GM12865 (cell line): ENCODE measurements around the gene KATNBL1.
"Not testable (repeated sequence)": the region's sequence is repeated elsewhere in the genome, so short reads cannot be mapped to it uniquely, and the experiment has no call there.

Source experiments
- DNase-seq: peaks from one replicate; pipeline ENCODE4 v3.0.0; 2010; ENCODE audit warnings: low read depth
- H3K4me3 ChIP-seq: 2 replicates; pipeline ENCODE4 v1.5.1; 2011; ENCODE audit warnings: mild to moderate bottlenecking, low read depth, low read length, control low read depth
- TF ChIP-seq, protein P1 (sequence below): IDR thresholded peaks from 2 replicates; pipeline ENCODE4 v1.5.1; 2011; ENCODE audit warnings: low read length, control low read depth, low read depth, inconsistent platforms; ENCODE audit not compliant: insufficient read depth; ENCODE audit errors: missing control alignments

The KATNBL1 gene

DNA sequence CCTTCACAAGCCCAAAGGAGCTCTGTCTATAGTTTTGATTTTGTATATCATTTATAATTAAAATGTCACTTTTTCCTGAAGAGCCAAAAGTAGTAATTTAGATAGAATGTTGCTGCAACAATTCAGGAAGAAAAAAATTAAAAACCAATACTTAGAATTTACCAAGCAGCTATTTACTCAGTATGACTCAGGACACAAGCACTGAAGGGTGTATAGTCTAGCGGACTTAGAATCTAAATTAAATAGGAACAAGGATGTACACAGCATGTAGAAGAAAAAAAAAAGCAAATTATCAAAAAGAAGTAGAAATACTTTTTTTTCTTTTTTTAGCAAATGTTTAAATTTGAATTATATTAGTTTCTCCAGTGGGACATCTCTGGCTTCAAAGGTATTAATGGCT lies 76.4 kb downstream of the KATNBL1 start:
- TF ChIP-seq, protein P1, sequence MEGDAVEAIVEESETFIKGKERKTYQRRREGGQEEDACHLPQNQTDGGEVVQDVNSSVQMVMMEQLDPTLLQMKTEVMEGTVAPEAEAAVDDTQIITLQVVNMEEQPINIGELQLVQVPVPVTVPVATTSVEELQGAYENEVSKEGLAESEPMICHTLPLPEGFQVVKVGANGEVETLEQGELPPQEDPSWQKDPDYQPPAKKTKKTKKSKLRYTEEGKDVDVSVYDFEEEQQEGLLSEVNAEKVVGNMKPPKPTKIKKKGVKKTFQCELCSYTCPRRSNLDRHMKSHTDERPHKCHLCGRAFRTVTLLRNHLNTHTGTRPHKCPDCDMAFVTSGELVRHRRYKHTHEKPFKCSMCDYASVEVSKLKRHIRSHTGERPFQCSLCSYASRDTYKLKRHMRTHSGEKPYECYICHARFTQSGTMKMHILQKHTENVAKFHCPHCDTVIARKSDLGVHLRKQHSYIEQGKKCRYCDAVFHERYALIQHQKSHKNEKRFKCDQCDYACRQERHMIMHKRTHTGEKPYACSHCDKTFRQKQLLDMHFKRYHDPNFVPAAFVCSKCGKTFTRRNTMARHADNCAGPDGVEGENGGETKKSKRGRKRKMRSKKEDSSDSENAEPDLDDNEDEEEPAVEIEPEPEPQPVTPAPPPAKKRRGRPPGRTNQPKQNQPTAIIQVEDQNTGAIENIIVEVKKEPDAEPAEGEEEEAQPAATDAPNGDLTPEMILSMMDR: no peak
- DNase-seq: no peak

DNA sequence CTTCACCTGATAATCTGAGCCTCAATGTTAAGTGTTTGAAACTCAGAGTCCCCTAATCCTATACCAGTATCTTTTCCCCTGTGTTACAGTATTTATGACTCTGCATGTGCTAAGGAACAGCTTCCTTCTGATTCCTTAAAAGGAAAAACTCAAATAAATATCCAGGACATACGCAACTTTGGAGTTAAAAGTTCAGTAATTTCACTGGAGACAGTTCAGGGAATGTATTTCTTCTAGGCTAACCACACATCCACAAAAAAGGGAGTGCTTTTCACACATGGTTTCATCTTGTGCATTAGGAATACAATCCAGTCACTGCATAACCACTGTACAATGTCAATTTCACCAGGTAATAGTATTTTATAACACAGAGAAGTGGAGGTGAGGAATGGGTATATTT lies 77.0 kb downstream of the KATNBL1 start:
- no peak for DNase-seq
- H3K4me3 ChIP-seq: no peak overlapping the region
- TF ChIP-seq, protein P1: no peak

More for the DNA sequence above, 76.4 kb downstream of the KATNBL1 start:
- H3K4me3 ChIP-seq: no peak overlapping the region

DNA sequence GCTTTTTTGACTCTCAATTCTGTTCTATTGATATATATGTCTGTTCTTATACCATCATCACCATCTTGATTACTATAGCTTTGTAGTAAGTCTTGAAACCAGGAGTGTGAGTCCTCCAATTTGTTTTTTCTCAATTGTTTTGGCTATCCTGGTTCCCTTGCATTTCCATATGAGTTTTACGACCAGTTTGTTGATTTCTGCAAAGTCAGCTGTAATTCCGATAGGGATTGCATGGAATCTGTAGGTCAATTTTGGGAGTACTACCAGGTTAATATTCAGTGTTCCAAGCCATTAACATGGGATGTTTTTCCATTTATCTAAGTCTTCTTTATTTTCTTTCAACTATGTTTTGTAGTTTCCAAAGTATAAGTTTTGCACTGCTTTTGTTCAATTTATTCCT lies 81.0 kb downstream of the KATNBL1 start:
- no peak overlapping the region for H3K4me3 ChIP-seq
- no peak for DNase-seq
- TF ChIP-seq, protein P1: no peak

DNA sequence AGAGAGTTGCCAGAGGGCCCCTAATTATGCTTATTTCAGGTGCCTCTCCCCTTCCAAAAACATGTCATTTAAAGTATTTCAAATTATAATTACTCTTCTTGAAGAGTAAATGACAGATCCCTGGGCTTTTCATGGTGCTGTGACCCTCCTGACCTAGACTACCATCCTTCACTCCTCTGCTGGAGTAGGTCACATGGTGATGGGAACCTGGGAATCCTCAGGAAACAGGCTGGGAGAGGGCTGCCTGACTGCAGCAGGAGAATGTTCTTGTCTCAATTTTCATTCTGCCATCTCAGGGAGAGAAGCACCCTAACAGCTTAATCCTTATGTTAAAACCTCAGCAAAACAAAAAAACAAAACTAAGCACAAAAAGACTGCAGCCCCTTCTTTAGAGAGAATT lies 83.4 kb downstream of the KATNBL1 start:
- TF ChIP-seq, protein P1: no peak
- DNase-seq: no peak

DNA sequence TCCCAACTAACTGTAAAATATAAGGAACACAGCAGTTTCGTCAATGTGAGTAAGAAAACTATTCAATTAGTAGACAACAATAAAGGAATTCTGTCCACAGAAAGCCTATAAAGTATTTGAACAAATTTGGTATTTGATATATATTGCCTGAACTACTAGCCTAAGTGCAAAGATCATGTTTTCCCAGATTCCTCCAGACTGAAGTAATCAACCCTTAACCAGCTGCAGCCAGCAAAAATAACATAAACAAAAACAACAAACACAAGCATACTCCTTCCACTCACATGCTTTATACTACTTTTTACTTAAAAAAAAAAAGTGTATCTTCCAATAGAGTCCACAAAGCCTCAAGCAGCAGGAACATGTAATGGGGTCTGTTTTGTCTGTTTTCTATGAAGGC lies 84.0 kb downstream of the KATNBL1 start:
- no peak for DNase-seq
- TF ChIP-seq, protein P1: no peak
- no peak overlapping the region for H3K4me3 ChIP-seq

More for the DNA sequence above, 83.4 kb downstream of the KATNBL1 start:
- H3K4me3 ChIP-seq: no peak overlapping the region

DNA sequence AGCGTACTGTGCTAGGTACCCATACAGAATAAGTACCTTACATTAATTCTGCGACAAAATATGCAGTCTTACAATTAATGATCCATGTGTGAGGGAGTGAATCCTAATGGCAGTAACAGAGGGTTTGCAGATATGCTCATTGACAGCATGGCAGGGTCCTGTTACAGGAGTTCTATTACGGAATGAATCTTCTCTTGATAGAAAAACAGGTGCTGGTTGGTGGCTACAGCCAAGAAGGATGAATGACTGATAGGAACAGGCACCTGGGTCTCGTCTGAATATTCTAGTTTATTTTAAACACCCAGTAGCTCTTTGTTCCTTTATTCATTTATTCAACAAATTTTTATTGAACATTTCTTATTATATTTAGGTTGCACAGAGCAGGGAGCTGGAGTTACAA lies 85.2 kb downstream of the KATNBL1 start:
- no peak for DNase-seq
- TF ChIP-seq, protein P1: no peak
- H3K4me3 ChIP-seq: no peak overlapping the region

DNA sequence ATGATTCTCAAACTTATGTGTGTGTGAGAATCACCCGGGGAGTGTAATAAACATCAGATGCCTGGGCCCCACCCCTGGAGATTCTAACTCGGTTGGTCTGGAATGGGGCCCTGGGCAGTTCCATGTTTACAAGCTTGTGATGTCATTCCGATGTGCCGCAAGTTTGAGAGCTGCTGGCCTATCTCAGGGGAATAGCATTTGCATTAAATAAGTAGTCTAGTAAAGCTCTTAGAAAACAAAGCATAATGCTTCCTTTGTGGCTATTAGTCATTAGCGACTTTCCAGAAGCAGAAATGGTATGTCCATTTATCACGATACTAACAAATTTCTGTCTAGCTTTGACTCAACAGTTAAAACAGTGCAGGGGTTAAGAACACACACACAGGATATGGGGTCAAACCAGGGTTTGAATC lies 87.1 kb downstream of the KATNBL1 start:
- H3K4me3 ChIP-seq: no peak overlapping the region
- TF ChIP-seq, protein P1: no peak
- DNase-seq: peak; percentile 68

DNA sequence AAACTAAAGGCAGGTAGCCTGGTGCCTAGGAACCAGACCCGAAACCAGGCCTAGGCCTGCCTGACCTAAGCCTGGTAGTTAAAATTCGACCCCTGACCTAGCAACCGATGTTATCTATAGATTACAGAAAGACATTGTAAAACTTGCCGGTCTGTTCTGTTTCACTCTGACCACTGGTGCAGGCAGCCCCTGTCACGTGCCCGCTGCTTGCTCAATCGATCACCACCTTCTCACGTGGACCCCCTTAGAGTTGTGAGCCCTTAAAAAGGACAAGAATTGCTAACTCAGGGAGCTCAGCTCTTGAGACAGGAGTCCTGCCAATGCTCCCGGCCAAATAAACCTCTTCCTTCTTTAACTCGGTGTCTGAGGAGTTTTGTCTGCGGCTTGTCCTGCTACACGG lies 88.1 kb downstream of the KATNBL1 start:
- H3K4me3 ChIP-seq, DNase-seq: not testable (repeated sequence)

DNA sequence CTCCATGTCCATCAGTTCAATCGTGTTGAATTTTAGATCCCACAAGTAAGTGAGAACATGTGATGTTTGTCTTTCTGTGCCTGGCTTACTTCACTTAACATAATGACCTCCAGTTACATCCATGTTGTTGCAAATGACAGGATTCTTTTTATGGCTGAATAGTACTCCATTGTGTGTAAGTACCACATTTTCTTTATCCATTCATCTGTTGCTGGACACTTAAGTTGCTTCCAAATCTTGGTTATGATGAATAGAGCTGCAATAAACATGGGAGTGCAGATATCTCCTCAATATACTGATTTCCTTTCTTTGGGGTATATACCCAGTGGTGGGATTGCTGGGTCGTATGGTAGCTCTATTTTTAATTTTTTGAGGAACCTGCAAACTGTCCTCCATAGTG lies 89.5 kb downstream of the KATNBL1 start:
- DNase-seq, H3K4me3 ChIP-seq: not testable (repeated sequence)
